Measurements from ENCODE around the gene BST2. TPM values are rescaled to one million over a fixed set of nuclear protein-coding genes. Genes with fewer than 3 reads are reported as not detected.

The BST2 gene
- polyA plus RNA-seq, 1 donor (not counting 4 experiments of a cell fraction or from before 2014, with no cell fraction given): 4.4 TPM

DNA sequence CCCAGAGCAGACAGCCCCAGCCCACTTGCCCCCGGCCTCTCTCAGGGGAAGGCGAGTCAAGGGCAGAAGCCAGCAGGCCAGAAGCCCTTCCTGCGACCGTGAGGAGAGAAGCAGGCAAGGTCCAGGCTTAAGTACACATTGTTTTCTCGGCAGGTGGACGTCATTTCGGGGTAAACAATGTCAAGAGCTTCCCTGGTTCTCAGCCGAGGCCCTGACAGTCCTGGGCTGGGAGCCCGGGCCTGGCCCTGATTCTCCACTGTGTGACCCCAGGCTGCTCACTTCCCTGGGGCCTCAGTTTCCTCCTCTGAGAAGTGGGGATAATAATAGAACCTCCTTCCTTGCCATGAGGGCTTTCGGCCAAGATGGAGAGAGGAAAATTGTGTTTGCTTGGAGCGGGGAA is 47.7 kb downstream of the BST2 start:
- no peak overlapping the region for H2AFZ ChIP-seq (ENCODE audit: control insufficient read depth, low read length)
- TF ChIP-seq CTCF (optimal IDR thresholded peaks at IDR 0.05 in 1 of 3, IDR thresholded peaks at IDR 0.05 in 1 of 3, conservative IDR thresholded peaks at IDR 0.05 in 1 of 3; ENCODE audit: extremely low read depth in 1 of 3, insufficient read depth in 2 of 3, low read length in 3 of 3) (no peak), EZH2 (IDR thresholded peaks at IDR 0.05; ENCODE audit: low read length) (no peak)
- no peak for DNase-seq (ENCODE audit: low read depth, low spot score)
- no peak overlapping the region for H3K4me3 ChIP-seq (ENCODE audit: control insufficient read depth in 2 of 3, extremely low read depth in 1 of 3, insufficient read depth in 2 of 3, low read depth in 1 of 3, low read length in 3 of 3)
- H3K9me3 ChIP-seq (ENCODE audit: control insufficient read depth, low read depth, low read length): no peaks in the 10 kb centered on the region
- no peaks in the 10 kb centered on the region for H3K79me2 ChIP-seq (ENCODE audit: control insufficient read depth, insufficient read depth, low read length)
- no peak for FAIRE-seq
- no peak overlapping the region for H3K27ac ChIP-seq (ENCODE audit: control insufficient read depth, insufficient read depth, low read length)
- H3K9me1 ChIP-seq (ENCODE audit: control insufficient read depth, extremely low read depth, insufficient read depth, low read length): no peaks in the 10 kb centered on the region
- H3K4me2 ChIP-seq (ENCODE audit: control insufficient read depth, extremely low read depth, insufficient read depth, low read depth, low read length): no peak overlapping the region
- dilution Hi-C loops (cut with MboI; ENCODE audit: extremely low pct_ligation_motif_present, low sequenced_read_pairs): no loop called here
- H3K36me3 ChIP-seq (ENCODE audit: control insufficient read depth in 2 of 2, extremely low read depth in 1 of 2, insufficient read depth in 2 of 2, low read length in 2 of 2): no peaks in the 10 kb centered on the region
- no peaks in the 10 kb centered on the region for H3K4me1 ChIP-seq (ENCODE audit: control insufficient read depth, extremely low read depth, insufficient read depth, low read length)
- H3K9ac ChIP-seq (ENCODE audit: control insufficient read depth, extremely low read depth, insufficient read depth, low read length): no peak overlapping the region
- no peaks in the 10 kb centered on the region for H4K20me1 ChIP-seq (ENCODE audit: control insufficient read depth, extremely low read depth, insufficient read depth, low read length)
- no peaks in the 10 kb centered on the region for H3K27me3 ChIP-seq (ENCODE audit: control insufficient read depth, extremely low read depth, insufficient read depth, low read length)

- Histone ChIP-seq H3K9ac (ENCODE audit: control insufficient read depth, extremely low read depth, insufficient read depth, low read length) (no peak overlapping the region), H3K4me1 (ENCODE audit: control insufficient read depth, extremely low read depth, insufficient read depth, low read length) (no peaks in the 10 kb centered on the region), H3K9me3 (ENCODE audit: control insufficient read depth, low read depth, low read length) (no peaks in the 10 kb centered on the region), H3K36me3 (ENCODE audit: control insufficient read depth in 2 of 2, extremely low read depth in 1 of 2, insufficient read depth in 2 of 2, low read length in 2 of 2) (no peaks in the 10 kb centered on the region), H3K4me2 (ENCODE audit: control insufficient read depth, extremely low read depth, insufficient read depth, low read depth, low read length) (no peak overlapping the region), H3K9me1 (ENCODE audit: control insufficient read depth, extremely low read depth, insufficient read depth, low read length) (no peaks in the 10 kb centered on the region), H3K79me2 (ENCODE audit: control insufficient read depth, insufficient read depth, low read length) (no peaks in the 10 kb centered on the region), H4K20me1 (ENCODE audit: control insufficient read depth, extremely low read depth, insufficient read depth, low read length) (no peaks in the 10 kb centered on the region), H3K27ac (ENCODE audit: control insufficient read depth, insufficient read depth, low read length) (no peak overlapping the region), H3K27me3 (ENCODE audit: control insufficient read depth, extremely low read depth, insufficient read depth, low read length) (no peaks in the 10 kb centered on the region), H2AFZ (ENCODE audit: control insufficient read depth, low read length) (no peak overlapping the region), H3K4me3 (ENCODE audit: control insufficient read depth in 2 of 3, extremely low read depth in 1 of 3, insufficient read depth in 2 of 3, low read depth in 1 of 3, low read length in 3 of 3) (no peak overlapping the region)
- dilution Hi-C loops (cut with MboI; ENCODE audit: extremely low pct_ligation_motif_present, low sequenced_read_pairs): no loop called here
- TF ChIP-seq EZH2 (IDR thresholded peaks at IDR 0.05; ENCODE audit: low read length) (no peak), CTCF (optimal IDR thresholded peaks at IDR 0.05 in 1 of 3, IDR thresholded peaks at IDR 0.05 in 1 of 3, conservative IDR thresholded peaks at IDR 0.05 in 1 of 3; ENCODE audit: extremely low read depth in 1 of 3, insufficient read depth in 2 of 3, low read length in 3 of 3) (no peak)
- FAIRE-seq (no peak), DNase-seq (ENCODE audit: low read depth, low spot score) (no peak)
Measured at GRCh38 chr19:17357078-17357666, 48.3 kb downstream of the BST2 start.
